ENCODE results near the gene FBXO46. TPM values are rescaled to one million over a fixed set of nuclear protein-coding genes. Genes with fewer than 3 reads are reported as not detected.

Gene FBXO46
- total and polyA plus RNA-seq, 2 of the 13 experiments (the other 11 are each of a cell fraction or from before 2014, with no cell fraction given), result 6.2 to 6.4 TPM

- TF ChIP-seq ZFP82 (CRISPR knock-in tag; IDR thresholded peaks at IDR 0.05; ENCODE audit: borderline replicate concordance) (no peak; the same call in 1 of the 2 replicates), TBL1XR1 (IDR thresholded peaks at IDR 0.05; ENCODE audit: borderline replicate concordance, low read length, partially characterized antibody) (no peak), IKZF4 (CRISPR knock-in tag; IDR thresholded peaks at IDR 0.05; ENCODE audit: borderline replicate concordance, low read depth, not compliant biosample characterization) (peak; percentile 54), ARID5B (CRISPR knock-in tag; IDR thresholded peaks at IDR 0.05) (no peak), PRPF4 (IDR thresholded peaks at IDR 0.05; ENCODE audit: low read depth, low read length, poor library complexity, severe bottlenecking) (no peak), ZBTB25 (CRISPR knock-in tag; IDR thresholded peaks at IDR 0.05) (no peak), MEIS1 (CRISPR knock-in tag; IDR thresholded peaks at IDR 0.05; ENCODE audit: borderline replicate concordance) (no peak), FUBP1 (CRISPR knock-in tag; IDR thresholded peaks at IDR 0.05; ENCODE audit: borderline replicate concordance) (no peak), ZNF572 (CRISPR knock-in tag; IDR thresholded peaks at IDR 0.05) (no peak), NR0B2 (CRISPR knock-in tag; IDR thresholded peaks at IDR 0.05) (peak; percentile 66), ZNF775 (CRISPR knock-in tag; IDR thresholded peaks at IDR 0.05; ENCODE audit: borderline replicate concordance) (no peak), ZNF710 (CRISPR knock-in tag; IDR thresholded peaks at IDR 0.05; ENCODE audit: borderline replicate concordance) (no peak), ZNF562 (CRISPR knock-in tag; IDR thresholded peaks at IDR 0.05; ENCODE audit: borderline replicate concordance) (no peak), MLXIP (CRISPR knock-in tag; IDR thresholded peaks at IDR 0.05; ENCODE audit: borderline replicate concordance) (0 out of 2 replicates have a peak, but pooled peaks have one; percentile 29)
Observed at GRCh38 chr19:45767881-45768654, 37.4 kb upstream of the FBXO46 start (continued).
